Measurements from ENCODE around the gene GNAQ.

Gene GNAQ

GRCh38 chr9:77938163-77938562 is 93.4 kb downstream of the GNAQ start:
- no peak for FAIRE-seq

GRCh38 chr9:77935974-77936373 is 95.6 kb downstream of the GNAQ start:
- no peak for FAIRE-seq

GRCh38 chr9:77935211-77935610 is 96.4 kb downstream of the GNAQ start:
- no peak for FAIRE-seq

- FAIRE-seq = no peak
Measured at GRCh38 chr9:77933976-77934375, 97.6 kb downstream of the GNAQ start.

GRCh38 chr9:77933019-77933418 is 98.6 kb downstream of the GNAQ start:
- no peak for FAIRE-seq

GRCh38 chr9:77929942-77930341 is 101.7 kb downstream of the GNAQ start:
- peak; percentile 53 for FAIRE-seq

- FAIRE-seq = no peak
Measured at GRCh38 chr9:77927265-77927664, 104.3 kb downstream of the GNAQ start.

GRCh38 chr9:77926371-77926878 is 105.2 kb downstream of the GNAQ start:
- FAIRE-seq = no peak

- FAIRE-seq = no peak
Measured at GRCh38 chr9:77922591-77922990, 109.0 kb downstream of the GNAQ start.

- no peak for FAIRE-seq
Measured at GRCh38 chr9:77917800-77918199, 113.8 kb downstream of the GNAQ start.

- FAIRE-seq = no peak
Measured at GRCh38 chr9:77916820-77917219, 114.8 kb downstream of the GNAQ start.

- FAIRE-seq = no peak
Measured at GRCh38 chr9:77916410-77916819, 115.2 kb downstream of the GNAQ start.

GRCh38 chr9:77915744-77916143 is 115.9 kb downstream of the GNAQ start:
- no peak for FAIRE-seq

GRCh38 chr9:77912895-77913693 is 118.5 kb downstream of the GNAQ start:
- no peak for FAIRE-seq

GRCh38 chr9:77911928-77912327 is 119.7 kb downstream of the GNAQ start:
- FAIRE-seq = no peak

- no peak for FAIRE-seq
Measured at GRCh38 chr9:77910194-77910621, 121.4 kb downstream of the GNAQ start.

GRCh38 chr9:77909306-77909705 is 122.3 kb downstream of the GNAQ start:
- FAIRE-seq = no peak

- FAIRE-seq = no peak
Measured at GRCh38 chr9:77908293-77908692, 123.3 kb downstream of the GNAQ start.

- FAIRE-seq = no peak
Measured at GRCh38 chr9:77907585-77907984, 124.0 kb downstream of the GNAQ start.

- no peak for FAIRE-seq
Measured at GRCh38 chr9:77906991-77907390, 124.6 kb downstream of the GNAQ start.

- no peak for FAIRE-seq
Measured at GRCh38 chr9:77903666-77904285, 127.8 kb downstream of the GNAQ start.

- no peak for FAIRE-seq
Measured at GRCh38 chr9:77901771-77902170, 129.8 kb downstream of the GNAQ start.

GRCh38 chr9:77901018-77901417 is 130.6 kb downstream of the GNAQ start:
- FAIRE-seq = no peak

- no peak for FAIRE-seq
Measured at GRCh38 chr9:77899679-77900354, 131.8 kb downstream of the GNAQ start.
